Activated CD8-positive, alpha-beta memory T cell treated with anti-CD3 and anti-CD28 coated beads, Interleukin-2, amount 50 U/mL, for 1 hour (primary cell): Measurements from ENCODE around the gene TMEM107.

Source experiments
- DNase-seq: peaks from one replicate; pipeline ENCODE4 v3.0.0-alpha.2; 2020; ENCODE audit errors: extremely low read depth

The TMEM107 gene

GRCh38 chr17:8137645-8138373, 38.4 kb downstream of the TMEM107 start:
- no peak for DNase-seq

- DNase-seq, result no peak
These were observed 42.2 kb downstream of the TMEM107 start for GRCh38 chr17:8133941-8134340.

- DNase-seq, result no peak
These were observed 42.8 kb downstream of the TMEM107 start for GRCh38 chr17:8133399-8133798.

GRCh38 chr17:8131844-8132441, 44.2 kb downstream of the TMEM107 start:
- no peak for DNase-seq

- no peak for DNase-seq
These were observed 47.9 kb downstream of the TMEM107 start for GRCh38 chr17:8128125-8128784.

- DNase-seq, result no peak
These were observed 49.6 kb downstream of the TMEM107 start for GRCh38 chr17:8126491-8127066.

GRCh38 chr17:8125947-8126490, 50.2 kb downstream of the TMEM107 start:
- DNase-seq, result no peak

- peak; percentile 53 for DNase-seq
These were observed 50.8 kb downstream of the TMEM107 start for GRCh38 chr17:8125154-8125946.

GRCh38 chr17:8124350-8125153, 51.6 kb downstream of the TMEM107 start:
- DNase-seq, result no peak

GRCh38 chr17:8123695-8124349, 52.4 kb downstream of the TMEM107 start, which contains the start of gene HES7:
Gene HES7 (minus strand): TSS chr17:8124106. CDS start chr17:8124084, 22 bp downstream.
- DNase-seq, result no peak

GRCh38 chr17:8122924-8123694, 53.1 kb downstream of the TMEM107 start:
- no peak for DNase-seq
